ENCODE data around the gene SLC27A4. TPM values are rescaled to one million over a fixed set of nuclear protein-coding genes. Genes with fewer than 3 reads are reported as not detected.

Gene SLC27A4
- total and polyA plus RNA-seq, 12 donors: 6.6 to 40.0 (median 20.6) TPM

DNA sequence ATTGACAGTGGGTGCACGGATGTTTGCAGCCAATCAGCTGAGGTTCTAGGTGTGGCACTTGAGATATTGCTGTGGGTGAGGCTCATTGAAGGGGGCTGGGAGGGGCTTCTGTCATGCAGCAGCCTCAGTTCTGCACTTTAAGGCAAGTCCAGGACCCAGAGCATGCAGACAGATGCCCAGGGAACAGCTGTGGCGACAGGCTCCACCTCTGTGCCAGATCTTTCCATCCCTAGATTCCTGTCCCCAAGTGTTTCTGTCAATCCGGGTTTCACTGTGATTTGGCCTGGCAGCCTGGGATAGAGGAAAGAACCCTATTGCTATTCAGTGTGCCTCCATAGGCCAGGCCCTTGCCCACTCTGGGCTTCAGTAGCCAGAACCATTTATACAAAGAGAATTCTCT lies 59.5 kb downstream of the SLC27A4 start:
- Histone ChIP-seq H3K4me3 (no peak overlapping the region), H3K9me3 (replicated peaks in 1 of 3) (no peaks in the 10 kb centered on the region), H3K27ac (no peak overlapping the region), H3K27me3 (peaks cover 4% of the 10 kb centered on the region), H3K36me3 (replicated peaks in 1 of 2) (no peaks in the 10 kb centered on the region), H3K4me1 (replicated peaks in 1 of 2) (no peaks in the 10 kb centered on the region)
- WGBS, 4 donors: 68 to 78% (median 73%) methylated on average over 2 to 3 of the region's 3 CpGs
- TF ChIP-seq POLR2A (IDR thresholded peaks at IDR 0.05): no peak
- TF ChIP-seq, protein P1, sequence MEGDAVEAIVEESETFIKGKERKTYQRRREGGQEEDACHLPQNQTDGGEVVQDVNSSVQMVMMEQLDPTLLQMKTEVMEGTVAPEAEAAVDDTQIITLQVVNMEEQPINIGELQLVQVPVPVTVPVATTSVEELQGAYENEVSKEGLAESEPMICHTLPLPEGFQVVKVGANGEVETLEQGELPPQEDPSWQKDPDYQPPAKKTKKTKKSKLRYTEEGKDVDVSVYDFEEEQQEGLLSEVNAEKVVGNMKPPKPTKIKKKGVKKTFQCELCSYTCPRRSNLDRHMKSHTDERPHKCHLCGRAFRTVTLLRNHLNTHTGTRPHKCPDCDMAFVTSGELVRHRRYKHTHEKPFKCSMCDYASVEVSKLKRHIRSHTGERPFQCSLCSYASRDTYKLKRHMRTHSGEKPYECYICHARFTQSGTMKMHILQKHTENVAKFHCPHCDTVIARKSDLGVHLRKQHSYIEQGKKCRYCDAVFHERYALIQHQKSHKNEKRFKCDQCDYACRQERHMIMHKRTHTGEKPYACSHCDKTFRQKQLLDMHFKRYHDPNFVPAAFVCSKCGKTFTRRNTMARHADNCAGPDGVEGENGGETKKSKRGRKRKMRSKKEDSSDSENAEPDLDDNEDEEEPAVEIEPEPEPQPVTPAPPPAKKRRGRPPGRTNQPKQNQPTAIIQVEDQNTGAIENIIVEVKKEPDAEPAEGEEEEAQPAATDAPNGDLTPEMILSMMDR (IDR thresholded peaks at IDR 0.05): no peak
- intact Hi-C loops (cut with DNase I): no loop called here
- no peak for DNase-seq

DNA sequence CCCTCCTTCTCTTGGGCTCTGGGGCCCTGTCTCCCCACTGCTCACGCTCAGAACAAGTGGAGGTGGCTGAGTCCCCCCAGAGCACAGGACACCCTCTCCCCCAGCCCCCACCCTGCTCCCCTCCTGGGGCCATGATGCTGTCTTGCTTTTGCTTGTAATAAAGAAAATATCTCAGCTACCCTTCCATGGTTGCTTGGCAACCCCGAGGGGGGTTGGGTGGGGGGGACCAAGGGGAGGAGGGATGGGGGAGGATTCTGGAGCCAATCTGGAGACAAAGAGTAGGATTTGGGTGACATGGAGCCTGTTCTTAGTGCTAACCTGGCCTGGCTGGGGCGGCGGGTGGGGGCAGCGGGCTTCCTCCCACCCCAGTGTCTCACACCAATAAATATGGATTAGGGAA lies 64.2 kb downstream of the SLC27A4 start:
- no peak overlapping the region for H3K4me3 ChIP-seq
- H3K4me1 ChIP-seq (replicated peaks in 1 of 2): no peaks in the 10 kb centered on the region
- no peaks in the 10 kb centered on the region for H3K9me3 ChIP-seq (replicated peaks in 1 of 3)
- WGBS, 4 donors: 69 to 85% (median 81%) methylated on average over 2 to 5 of the region's 5 CpGs
- no peak overlapping the region for H3K27ac ChIP-seq
- intact Hi-C loops (cut with DNase I): no loop called here
- no peaks in the 10 kb centered on the region for H3K36me3 ChIP-seq (replicated peaks in 1 of 2)
- peaks cover 21% of the 10 kb centered on the region for H3K27me3 ChIP-seq
- TF ChIP-seq, protein P1 (IDR thresholded peaks at IDR 0.05): no peak
- no peak for TF ChIP-seq POLR2A (IDR thresholded peaks at IDR 0.05)
- DNase-seq: no peak

DNA sequence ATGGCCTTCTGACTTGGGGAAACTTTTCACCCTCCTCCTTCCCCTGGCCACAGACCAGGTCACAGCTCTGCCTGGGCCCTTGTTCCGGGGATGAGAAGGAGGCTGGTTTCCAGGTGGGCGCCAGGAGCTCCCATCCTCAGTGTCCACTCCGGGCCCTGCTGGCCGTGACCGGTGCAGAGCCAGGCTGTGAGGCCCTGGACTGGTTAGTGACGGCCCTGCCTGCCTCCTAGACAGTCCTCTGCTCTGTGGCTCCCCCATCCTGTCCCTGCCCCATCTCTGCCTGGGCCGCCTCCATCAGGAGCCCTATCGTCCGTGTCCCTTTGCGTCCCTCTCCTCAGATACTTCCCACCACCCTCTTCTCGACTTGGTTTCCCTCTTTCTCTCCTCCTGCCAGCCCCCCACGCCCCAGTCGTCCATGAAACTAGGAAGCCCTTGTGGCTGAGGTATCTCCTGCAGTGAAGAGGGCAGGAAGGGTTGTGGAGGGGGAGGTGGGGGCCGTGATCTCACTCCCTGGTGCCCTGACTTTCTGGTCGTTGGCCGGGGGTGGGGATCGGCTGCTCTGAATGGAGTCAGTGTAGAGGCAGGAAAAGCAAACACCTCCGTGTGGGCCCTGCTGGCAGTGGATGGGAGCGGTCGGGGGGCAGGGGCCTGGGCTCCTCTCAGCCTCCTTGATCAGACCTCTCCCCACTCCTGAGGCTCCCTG lies 64.9 kb downstream of the SLC27A4 start:
- TF ChIP-seq, protein P1 (IDR thresholded peaks at IDR 0.05): no peak
- no peak for TF ChIP-seq POLR2A (IDR thresholded peaks at IDR 0.05)
- no peak for DNase-seq
- no peak overlapping the region for H3K27ac ChIP-seq
- H3K4me1 ChIP-seq (replicated peaks in 1 of 2): no peaks in the 10 kb centered on the region
- WGBS, 4 donors: 55 to 73% (median 59%) methylated on average over 15 to 20 of the region's 20 CpGs
- no peak overlapping the region for H3K4me3 ChIP-seq
- intact Hi-C loops (cut with DNase I): loop anchor here in 1 of 2 donors (5.0 kb wide), 1 partner anchor 43 kb away; no protein-coding TSS in a partner anchor
- H3K27me3 ChIP-seq: peaks cover 21% of the 10 kb centered on the region
- no peaks in the 10 kb centered on the region for H3K9me3 ChIP-seq (replicated peaks in 1 of 3)
- H3K36me3 ChIP-seq (replicated peaks in 1 of 2): no peaks in the 10 kb centered on the region

DNA sequence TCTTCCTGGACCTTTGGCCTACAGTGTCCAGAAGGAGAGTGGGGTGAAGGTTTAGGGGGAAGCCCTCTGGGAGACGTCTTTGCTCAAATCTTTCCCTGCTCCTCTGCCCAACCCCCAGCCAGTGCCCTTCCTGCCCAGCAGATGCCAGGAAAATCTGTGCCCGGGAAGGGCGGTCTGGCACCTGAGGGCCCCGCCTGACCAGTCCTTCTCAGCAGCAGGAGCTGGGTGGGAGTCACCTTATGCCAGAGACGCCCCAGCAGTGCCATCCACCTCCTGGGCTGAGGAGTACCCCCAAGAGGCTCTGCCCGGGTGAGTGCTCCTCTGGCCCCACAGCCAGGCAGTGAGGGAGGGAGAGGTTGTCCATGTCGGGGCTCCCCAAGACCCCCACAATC lies 65.4 kb downstream of the SLC27A4 start:
- Histone ChIP-seq H3K9me3 (replicated peaks in 1 of 3) (no peaks in the 10 kb centered on the region), H3K4me3 (no peak overlapping the region), H3K27me3 (peaks cover 21% of the 10 kb centered on the region), H3K4me1 (replicated peaks in 1 of 2) (no peaks in the 10 kb centered on the region), H3K36me3 (replicated peaks in 1 of 2) (no peaks in the 10 kb centered on the region), H3K27ac (no peak overlapping the region)
- WGBS, 4 donors: 47 to 79% (median 60%) methylated on average over 5 to 7 of the region's 7 CpGs
- no peak for TF ChIP-seq POLR2A (IDR thresholded peaks at IDR 0.05)
- TF ChIP-seq, protein P1 (IDR thresholded peaks at IDR 0.05): no peak
- no peak for DNase-seq
- intact Hi-C loops (cut with DNase I): loop anchor here in 1 of 2 donors (5.0 kb wide), 1 partner anchor 43 kb away; no protein-coding TSS in a partner anchor
